Adipocyte (in vitro differentiated cells): ENCODE results near the gene TBC1D4.

Source experiments
- DNase-seq: peaks from one replicate; pipeline ENCODE4 v3.0.0-alpha.2; 2015; ENCODE audit warnings: low read depth
- H3K27me3 ChIP-seq: replicated peaks from 2 replicates; pipeline ENCODE4 v1.7.0; 2013; ENCODE audit warnings: mild to moderate bottlenecking, low read length, moderate library complexity; ENCODE audit not compliant: control insufficient read depth, insufficient read depth
- H3K36me3 ChIP-seq: 2 replicates; pipeline ENCODE4 v1.7.0; 2013; ENCODE audit warnings: low read length, mild to moderate bottlenecking, moderate library complexity; ENCODE audit not compliant: control insufficient read depth, insufficient read depth, severe bottlenecking
- H3K4me1 ChIP-seq: 2 replicates; pipeline ENCODE4 v1.7.0; 2013; ENCODE audit warnings: mild to moderate bottlenecking, low read length, moderate library complexity; ENCODE audit not compliant: control insufficient read depth, insufficient read depth
- H3K4me3 ChIP-seq: 2 replicates; pipeline ENCODE4 v1.7.0; 2013; ENCODE audit warnings: mild to moderate bottlenecking, low read length, moderate library complexity
- H3K9ac ChIP-seq: 2 replicates; pipeline ENCODE4 v1.7.0; 2013; ENCODE audit warnings: mild to moderate bottlenecking, low read length, moderate library complexity
- H3K9me3 ChIP-seq: 2 replicates; pipeline ENCODE4 v1.7.0; 2013; ENCODE audit warnings: mild to moderate bottlenecking, low read length, moderate library complexity; ENCODE audit not compliant: control insufficient read depth

The TBC1D4 gene

GRCh38 chr13:75373988-75374387 is 108.0 kb downstream of the TBC1D4 start:
- H3K9me3 ChIP-seq, result no peaks in the 10 kb centered on the region
- H3K4me1 ChIP-seq, result peaks cover 39% of the 10 kb centered on the region
- no peak overlapping the region for H3K9ac ChIP-seq
- no peaks in the 10 kb centered on the region for H3K36me3 ChIP-seq
- no peaks in the 10 kb centered on the region for H3K27me3 ChIP-seq
- no peak for DNase-seq
- H3K4me3 ChIP-seq, result no peak overlapping the region

GRCh38 chr13:75372923-75373841 is 108.8 kb downstream of the TBC1D4 start:
- DNase-seq, result peak; percentile 24
- no peaks in the 10 kb centered on the region for H3K27me3 ChIP-seq
- no peaks in the 10 kb centered on the region for H3K9me3 ChIP-seq
- H3K4me1 ChIP-seq, result peaks cover 46% of the 10 kb centered on the region
- no peaks in the 10 kb centered on the region for H3K36me3 ChIP-seq
- peak overlapping the region; percentile 40 for H3K4me3 ChIP-seq
- H3K9ac ChIP-seq, result peak overlapping the region; percentile 82

GRCh38 chr13:75372517-75372916 is 109.5 kb downstream of the TBC1D4 start:
- Histone ChIP-seq H3K27me3 (no peaks in the 10 kb centered on the region), H3K9ac (peak overlapping the region; percentile 82), H3K9me3 (no peaks in the 10 kb centered on the region), H3K36me3 (no peaks in the 10 kb centered on the region), H3K4me3 (peak overlapping the region; percentile 40), H3K4me1 (peaks cover 52% of the 10 kb centered on the region)
- DNase-seq, result peak; percentile 88

GRCh38 chr13:75371203-75371602 is 110.8 kb downstream of the TBC1D4 start:
- Histone ChIP-seq H3K9ac (no peak overlapping the region), H3K27me3 (no peaks in the 10 kb centered on the region), H3K36me3 (no peaks in the 10 kb centered on the region), H3K4me1 (peaks cover 62% of the 10 kb centered on the region), H3K4me3 (no peak overlapping the region), H3K9me3 (no peaks in the 10 kb centered on the region)
- no peak for DNase-seq

- Histone ChIP-seq H3K27me3 (no peaks in the 10 kb centered on the region), H3K9ac (no peak overlapping the region), H3K4me3 (no peak overlapping the region), H3K9me3 (no peaks in the 10 kb centered on the region), H3K36me3 (no peaks in the 10 kb centered on the region), H3K4me1 (peaks cover 66% of the 10 kb centered on the region)
- DNase-seq, result no peak
These were observed 111.2 kb downstream of the TBC1D4 start for GRCh38 chr13:75370774-75371173.

GRCh38 chr13:75369981-75370380 is 112.0 kb downstream of the TBC1D4 start:
- Histone ChIP-seq H3K9ac (peak overlapping the region; percentile 25), H3K36me3 (no peaks in the 10 kb centered on the region), H3K4me3 (no peak overlapping the region), H3K27me3 (no peaks in the 10 kb centered on the region), H3K4me1 (peaks cover 74% of the 10 kb centered on the region), H3K9me3 (no peaks in the 10 kb centered on the region)
- DNase-seq, result peak; percentile 21

- DNase-seq, result peak; percentile 94
- H3K36me3 ChIP-seq, result no peaks in the 10 kb centered on the region
- H3K4me3 ChIP-seq, result peak overlapping the region; percentile 14
- no peaks in the 10 kb centered on the region for H3K27me3 ChIP-seq
- H3K4me1 ChIP-seq, result peaks cover 66% of the 10 kb centered on the region
- no peaks in the 10 kb centered on the region for H3K9me3 ChIP-seq
- peak overlapping the region; percentile 44 for H3K9ac ChIP-seq
These were observed 113.8 kb downstream of the TBC1D4 start for GRCh38 chr13:75368167-75368566.

GRCh38 chr13:75366380-75367280 is 115.3 kb downstream of the TBC1D4 start:
- H3K4me1 ChIP-seq, result peaks cover 60% of the 10 kb centered on the region
- no peaks in the 10 kb centered on the region for H3K9me3 ChIP-seq
- no peak overlapping the region for H3K9ac ChIP-seq
- no peak for DNase-seq
- H3K36me3 ChIP-seq, result peaks cover 4% of the 10 kb centered on the region
- H3K4me3 ChIP-seq, result no peak overlapping the region
- no peaks in the 10 kb centered on the region for H3K27me3 ChIP-seq

- Histone ChIP-seq H3K9me3 (no peaks in the 10 kb centered on the region), H3K9ac (no peak overlapping the region), H3K27me3 (no peaks in the 10 kb centered on the region), H3K4me3 (peak overlapping the region; percentile 22), H3K4me1 (peaks cover 53% of the 10 kb centered on the region), H3K36me3 (peaks cover 5% of the 10 kb centered on the region)
- peak; percentile 60 for DNase-seq
These were observed 116.2 kb downstream of the TBC1D4 start for GRCh38 chr13:75365724-75366173.

- Histone ChIP-seq H3K36me3 (peaks cover 5% of the 10 kb centered on the region), H3K9ac (no peak overlapping the region), H3K4me3 (no peak overlapping the region), H3K9me3 (no peaks in the 10 kb centered on the region), H3K4me1 (peaks cover 38% of the 10 kb centered on the region), H3K27me3 (no peaks in the 10 kb centered on the region)
- no peak for DNase-seq
These were observed 117.7 kb downstream of the TBC1D4 start for GRCh38 chr13:75364131-75364713.

GRCh38 chr13:75363371-75363770 is 118.6 kb downstream of the TBC1D4 start:
- peaks cover 40% of the 10 kb centered on the region for H3K4me1 ChIP-seq
- no peaks in the 10 kb centered on the region for H3K9me3 ChIP-seq
- H3K27me3 ChIP-seq, result no peaks in the 10 kb centered on the region
- H3K4me3 ChIP-seq, result no peak overlapping the region
- no peak for DNase-seq
- H3K36me3 ChIP-seq, result peaks cover 5% of the 10 kb centered on the region
- H3K9ac ChIP-seq, result no peak overlapping the region
